Activated CD8-positive, alpha-beta memory T cell treated with anti-CD3 and anti-CD28 coated beads for 36 hours (primary cell): ENCODE measurements around the gene ART1. TPM values are rescaled to one million over a fixed set of nuclear protein-coding genes. Genes with fewer than 3 reads are reported as not detected.
"Not testable (repeated sequence)": the region's sequence is repeated elsewhere in the genome, so short reads cannot be mapped to it uniquely, and the experiment has no call there.

Experiments used
- CTCF ChIA-PET: fragments of 350-600 bp; sonication (Branson Sonifier 250); formaldehyde crosslinking; loops from one replicate; lab custom pipeline; 2021; ENCODE audit warnings: antibody characterized with exemption; lab: Charles Lee
- POLR2A ChIA-PET: fragments of 350-600 bp; sonication (Branson Sonifier 250); formaldehyde crosslinking; loops from one replicate; lab custom pipeline; 2021; ENCODE audit warnings: antibody characterized with exemption; lab: Charles Lee
- total RNA-seq, 2 experiments: library from RNA; stranded (reverse); gene quantifications; one replicate each; pipeline ENCODE4 v1.2.3, GENCODE V29; 2021

The ART1 gene, protein sequence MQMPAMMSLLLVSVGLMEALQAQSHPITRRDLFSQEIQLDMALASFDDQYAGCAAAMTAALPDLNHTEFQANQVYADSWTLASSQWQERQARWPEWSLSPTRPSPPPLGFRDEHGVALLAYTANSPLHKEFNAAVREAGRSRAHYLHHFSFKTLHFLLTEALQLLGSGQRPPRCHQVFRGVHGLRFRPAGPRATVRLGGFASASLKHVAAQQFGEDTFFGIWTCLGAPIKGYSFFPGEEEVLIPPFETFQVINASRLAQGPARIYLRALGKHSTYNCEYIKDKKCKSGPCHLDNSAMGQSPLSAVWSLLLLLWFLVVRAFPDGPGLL
- total RNA-seq: not detected

DNA sequence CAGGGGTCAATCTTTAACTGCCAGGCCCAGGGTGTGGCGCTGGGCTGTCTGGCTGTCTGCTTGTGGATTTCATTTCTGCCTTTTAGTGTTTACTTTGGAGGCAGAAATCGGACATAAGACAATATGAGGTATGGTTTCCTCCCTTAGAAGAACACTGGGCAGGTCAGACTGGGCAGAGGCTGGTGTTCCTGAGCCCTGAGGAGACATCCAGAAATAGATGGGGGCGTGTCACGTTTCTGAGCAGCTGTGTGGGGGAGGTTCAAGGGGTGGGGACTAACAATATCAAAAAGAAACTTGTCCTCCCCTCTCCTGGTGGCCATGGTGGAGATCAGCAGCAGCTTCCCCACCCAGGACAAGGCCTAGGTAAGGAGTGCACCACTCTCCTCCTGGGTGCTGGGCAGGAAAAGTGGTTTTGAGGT is at the start of gene ART1:
ART1 (plus strand) TSS at position 312 of the 419 bp plus-strand sequence. CDS start 14,086 bp downstream, outside the sequence.
- CTCF ChIA-PET: no interaction called here
- POLR2A ChIA-PET: no interaction called here

GRCh38 chr11:3597743-3598142 is 47.2 kb upstream of the ART1 start:
- POLR2A ChIA-PET, CTCF ChIA-PET: not testable (repeated sequence)

DNA sequence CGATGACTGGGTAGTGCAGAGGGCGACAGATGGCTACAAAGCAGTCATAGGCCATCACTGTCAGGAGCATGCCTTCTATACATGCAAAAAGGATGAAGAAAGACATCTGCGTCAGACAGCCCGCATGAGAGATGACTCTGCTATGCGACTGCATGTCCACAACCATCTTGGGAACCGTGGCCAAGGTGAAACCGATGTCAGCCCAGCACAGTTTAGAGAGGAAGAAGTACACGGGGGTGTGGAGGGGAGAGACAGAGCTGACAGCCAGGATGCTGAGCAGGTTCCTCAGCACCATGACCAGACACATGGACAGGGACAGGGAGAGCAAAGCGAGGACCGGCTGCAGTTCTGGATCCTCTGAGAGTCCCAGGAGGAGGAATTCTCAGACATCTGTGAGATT is 44.7 kb upstream of the ART1 start:
- CTCF ChIA-PET, POLR2A ChIA-PET: not testable (repeated sequence)

DNA sequence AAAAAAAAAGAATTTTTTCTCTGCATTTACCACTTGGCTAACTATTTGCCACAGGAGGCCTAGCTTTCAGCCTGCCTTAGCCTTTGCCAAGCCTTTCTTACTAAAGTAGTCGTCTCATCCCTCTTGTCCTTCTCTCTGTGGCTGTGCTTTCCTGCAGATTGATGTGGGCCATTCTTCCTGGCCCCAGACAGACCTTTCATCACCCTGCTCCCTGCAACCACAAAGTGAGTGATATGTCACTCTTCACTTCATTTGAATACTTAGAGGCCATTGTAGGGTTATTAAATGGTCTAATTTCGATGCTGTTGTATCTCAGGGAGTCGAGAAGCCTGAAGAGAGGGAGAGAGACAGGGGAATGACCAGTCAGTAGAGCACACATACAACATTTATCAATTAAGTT is 40.8 kb upstream of the ART1 start:
- CTCF ChIA-PET: no interaction called here
- POLR2A ChIA-PET: no interaction called here

- ChIA-PET CTCF (no interaction called here), POLR2A (no interaction called here)
Observed at GRCh38 chr11:3605283-3605662, 39.7 kb upstream of the ART1 start.

DNA sequence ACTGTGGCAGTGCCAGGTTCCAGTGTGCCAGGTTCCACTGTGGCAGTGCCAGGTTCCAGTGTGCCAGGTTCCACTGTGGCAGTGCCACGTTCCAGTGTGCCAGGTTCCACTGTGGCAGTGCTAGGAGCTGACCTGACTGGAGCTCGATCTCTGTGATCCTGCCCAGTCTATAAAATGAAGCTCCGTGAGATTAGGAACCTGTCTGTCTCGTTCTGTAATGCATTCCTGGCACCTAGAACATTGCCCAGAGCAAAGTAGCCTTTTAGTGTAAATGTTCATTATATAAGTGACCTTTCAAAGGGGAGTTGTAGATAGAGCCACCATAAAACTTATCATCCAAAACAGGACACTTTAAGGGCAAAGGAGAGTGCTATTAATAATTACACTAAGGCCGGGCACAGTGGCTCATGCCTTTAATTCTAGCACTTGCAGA is 39.1 kb upstream of the ART1 start:
- ChIA-PET CTCF (no interaction called here), POLR2A (no interaction called here)

DNA sequence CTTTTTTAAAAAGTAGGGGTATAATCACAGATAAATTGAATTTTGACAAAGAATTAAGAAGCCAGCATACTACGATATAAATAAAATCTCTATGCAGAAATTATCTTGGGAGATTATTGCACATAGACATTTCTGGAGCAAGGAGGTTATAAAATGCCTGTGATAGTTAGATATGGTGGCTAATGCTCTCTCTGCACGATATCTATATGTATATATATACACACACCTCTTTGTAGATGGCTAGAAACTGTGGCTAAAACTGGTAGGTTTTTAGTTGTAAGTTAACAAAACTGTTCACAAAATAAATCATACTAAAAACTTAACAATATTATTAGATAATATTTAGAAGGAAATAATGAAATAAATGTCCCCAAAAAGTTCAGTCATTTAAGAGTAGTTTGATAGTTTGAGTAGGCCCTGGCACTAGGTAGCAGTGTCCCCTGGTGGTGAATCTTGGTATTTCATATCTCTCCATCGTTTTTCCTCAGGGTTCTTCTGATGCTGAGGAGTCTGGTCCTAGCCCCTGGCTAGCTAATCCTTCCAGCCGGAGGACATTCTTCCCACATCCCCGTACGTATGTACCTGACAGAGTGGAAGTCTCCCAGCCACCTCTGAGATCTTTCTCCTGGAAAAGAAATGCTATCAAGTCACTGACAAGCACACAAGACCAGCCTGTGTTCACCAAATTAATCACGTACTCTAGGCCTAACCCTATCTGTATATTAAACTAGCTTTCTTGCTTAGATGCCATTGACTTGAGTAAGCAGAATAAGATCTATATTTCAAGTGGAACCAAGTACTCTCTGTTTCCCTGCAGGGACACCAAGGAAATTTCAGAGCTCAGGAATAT is 35.3 kb upstream of the ART1 start:
- ChIA-PET POLR2A (no interaction called here), CTCF (interaction anchor here (0.8 kb wide), 1 partner anchor 9 kb away, joined by 4 read pairs; no protein-coding TSS in a partner anchor)

DNA sequence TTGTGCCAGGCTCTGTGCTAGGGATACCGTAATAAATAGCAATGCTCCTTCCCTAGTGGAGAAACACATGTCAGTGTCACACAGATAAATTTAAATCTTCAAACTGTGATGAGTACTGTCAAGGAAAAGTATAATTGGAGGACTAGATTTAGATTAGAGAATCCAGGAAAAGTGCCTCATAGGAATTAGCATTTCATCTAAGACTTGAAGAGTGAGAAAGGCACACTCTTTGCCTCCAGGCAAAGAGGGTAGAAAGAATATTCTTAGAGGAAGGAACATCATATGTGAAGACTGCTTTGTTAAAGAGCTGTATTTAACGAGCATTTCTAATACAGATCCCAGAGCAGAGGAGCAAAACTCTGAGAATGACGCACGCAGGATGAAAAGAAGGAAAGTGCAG is 34.1 kb upstream of the ART1 start:
- CTCF ChIA-PET: no interaction called here

GRCh38 chr11:3611976-3612678 is 32.8 kb upstream of the ART1 start:
- ChIA-PET POLR2A (no interaction called here), CTCF (no interaction called here)

More for the DNA sequence above, 34.1 kb upstream of the ART1 start:
- POLR2A ChIA-PET: no interaction called here

DNA sequence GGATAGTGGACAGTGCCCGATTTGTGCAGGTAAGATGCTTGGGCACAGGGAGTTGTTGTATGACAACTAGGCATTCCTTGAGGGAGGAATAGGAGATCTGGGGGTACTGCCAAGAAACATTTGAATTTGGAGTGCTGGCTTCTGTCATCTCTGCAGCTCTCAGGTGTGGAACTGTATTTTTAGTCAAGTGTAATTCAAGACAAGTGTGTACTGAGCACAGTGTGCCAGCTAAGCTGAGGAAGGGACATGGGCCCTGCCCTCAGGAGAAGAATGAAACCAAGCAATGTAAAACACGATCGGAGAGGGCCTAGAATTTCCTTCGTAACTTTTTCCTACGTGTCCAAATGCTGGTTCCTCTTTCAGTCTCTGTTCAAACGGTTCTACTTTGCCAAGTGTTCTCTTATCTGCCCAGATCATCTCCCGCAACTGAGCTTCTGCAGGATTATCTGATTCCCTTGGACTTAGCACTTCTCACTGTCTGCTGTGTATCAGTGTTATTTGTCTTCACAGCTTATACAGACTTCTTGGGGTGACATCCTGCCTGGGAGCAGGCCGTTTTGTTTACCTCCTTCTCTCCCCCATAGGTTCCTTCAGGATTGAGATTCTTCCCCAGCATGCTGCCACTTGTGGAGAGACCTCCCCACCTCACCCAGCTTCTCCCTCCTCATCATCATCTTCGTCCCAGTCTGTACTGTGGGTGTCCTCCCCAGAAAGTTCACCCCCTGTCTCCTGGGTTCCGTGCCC is 30.8 kb upstream of the ART1 start:
- ChIA-PET POLR2A (no interaction called here), CTCF (no interaction called here)

- ChIA-PET POLR2A (no interaction called here), CTCF (no interaction called here)
Observed at GRCh38 chr11:3614742-3615171, 30.2 kb upstream of the ART1 start.

- POLR2A ChIA-PET: no interaction called here
- CTCF ChIA-PET: no interaction called here
Observed at GRCh38 chr11:3615998-3616397, 28.9 kb upstream of the ART1 start.

GRCh38 chr11:3616721-3617460 is 28.0 kb upstream of the ART1 start:
- POLR2A ChIA-PET: no interaction called here
- CTCF ChIA-PET: no interaction called here

- CTCF ChIA-PET: interaction anchor here (1.0 kb wide), 1 partner anchor 8 kb away, joined by 4 read pairs; no protein-coding TSS in a partner anchor
- POLR2A ChIA-PET: no interaction called here
Observed at GRCh38 chr11:3617990-3618389, 26.9 kb upstream of the ART1 start.

DNA sequence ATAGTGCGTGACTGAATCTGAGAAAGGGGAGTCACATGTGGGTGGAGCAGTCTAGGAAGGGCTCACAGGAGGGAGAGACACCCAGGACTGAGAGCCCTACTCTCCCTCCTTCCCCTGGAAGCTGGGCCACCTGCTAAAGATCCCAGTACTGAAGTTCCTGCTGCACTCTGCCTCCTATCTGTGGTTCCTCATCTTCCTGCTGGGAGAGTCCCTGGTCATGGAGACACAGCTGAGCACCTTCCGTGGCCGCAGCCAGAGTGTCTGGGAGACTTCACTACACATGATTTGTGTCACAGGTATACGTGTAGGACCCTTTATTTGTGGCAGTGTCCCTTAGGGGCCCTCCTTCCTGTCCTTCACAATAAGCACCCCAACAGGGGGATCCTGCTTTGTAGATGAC is 22.4 kb upstream of the ART1 start:
- ChIA-PET POLR2A (no interaction called here), CTCF (no interaction called here)

- CTCF ChIA-PET: no interaction called here
- POLR2A ChIA-PET: no interaction called here
Observed at GRCh38 chr11:3623121-3623520, 21.8 kb upstream of the ART1 start.

DNA sequence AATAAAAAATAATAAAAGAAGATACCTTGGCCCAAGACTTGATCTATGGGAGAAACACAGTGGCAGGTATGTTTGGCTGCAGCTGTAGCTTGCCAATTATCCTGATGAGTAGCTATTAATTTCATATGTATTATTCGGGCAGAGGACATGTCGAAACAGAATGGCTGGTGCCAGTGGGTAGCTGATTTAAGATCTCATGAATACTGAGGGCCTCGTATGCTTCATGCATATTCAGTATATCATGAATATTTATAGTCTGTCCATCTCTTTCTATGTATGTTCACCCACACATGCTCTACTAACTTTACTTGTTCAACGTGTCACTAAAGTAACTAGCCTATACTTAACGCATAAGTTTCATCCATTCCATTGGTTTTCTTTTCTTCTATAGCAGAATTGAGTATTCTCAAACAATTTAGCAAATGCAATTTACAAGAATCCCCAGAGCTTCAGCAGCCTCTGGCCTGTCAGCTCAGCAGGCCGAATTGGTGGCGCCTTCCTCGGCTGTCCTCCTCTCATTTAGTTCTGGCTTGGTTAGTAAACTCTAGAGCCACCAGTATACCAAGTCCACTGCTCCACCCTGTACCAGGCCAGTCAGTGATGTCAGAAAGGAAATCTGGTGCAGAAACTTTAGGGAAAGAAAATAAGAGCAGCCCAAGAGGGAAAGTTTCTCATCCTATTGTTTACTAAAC is 21.0 kb upstream of the ART1 start:
- POLR2A ChIA-PET: no interaction called here
- CTCF ChIA-PET: no interaction called here

DNA sequence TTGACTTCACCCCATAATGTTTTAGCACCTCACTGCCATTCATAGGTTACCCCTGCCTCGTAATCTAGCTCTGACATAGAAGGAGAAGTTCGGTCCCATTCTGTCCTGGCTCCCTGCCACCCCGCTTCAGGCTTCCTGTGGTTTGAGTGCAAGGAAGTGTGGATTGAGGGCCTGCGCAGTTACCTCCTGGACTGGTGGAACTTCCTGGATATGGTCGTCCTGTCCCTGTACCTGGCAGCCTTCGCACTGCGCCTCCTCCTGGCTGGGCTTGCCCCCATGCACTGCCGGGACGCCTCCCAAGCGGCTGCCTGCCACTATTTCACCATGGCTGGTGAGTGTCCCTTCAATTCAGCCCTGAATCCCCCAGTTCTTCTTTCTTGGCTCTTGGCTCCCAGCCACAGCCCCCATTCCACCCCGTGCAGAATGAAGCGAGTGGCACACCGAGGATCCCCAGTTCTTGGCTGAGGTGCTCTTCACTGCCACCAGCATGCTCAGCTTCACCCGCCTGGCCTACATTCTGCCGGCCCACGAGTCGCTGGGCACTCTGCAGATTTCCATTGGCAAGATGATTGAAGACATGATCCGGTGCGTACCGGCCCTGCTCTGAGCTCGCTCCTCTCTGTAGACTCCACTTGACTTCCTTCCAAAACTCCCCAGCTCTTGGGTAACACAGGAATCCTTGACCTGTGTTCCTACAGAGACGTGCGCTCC is 18.5 kb upstream of the ART1 start:
- CTCF ChIA-PET: no interaction called here

More for the DNA sequence above, 18.5 kb upstream of the ART1 start:
- POLR2A ChIA-PET: no interaction called here
